TTC549 (cell line): ENCODE measurements around the gene CNOT8.

ENCODE experiments used
- FAIRE-seq: peaks from 2 replicates; lab custom pipeline; 2012; peaks lifted over from hg19 to GRCh38; lab: Jason Lieb, UNC

Gene CNOT8

GRCh38 chr5:154923441-154924430 is 65.3 kb downstream of the CNOT8 start:
- FAIRE-seq = no peak
